ENCODE measurements around the gene TLX1. TPM values are rescaled to one million over a fixed set of nuclear protein-coding genes. Genes with fewer than 3 reads are reported as not detected.

The TLX1 gene
- polyA plus RNA-seq, 2 of the 4 experiments (the other 2 are of a cell fraction), result 0.06 TPM; not detected in 1

DNA sequence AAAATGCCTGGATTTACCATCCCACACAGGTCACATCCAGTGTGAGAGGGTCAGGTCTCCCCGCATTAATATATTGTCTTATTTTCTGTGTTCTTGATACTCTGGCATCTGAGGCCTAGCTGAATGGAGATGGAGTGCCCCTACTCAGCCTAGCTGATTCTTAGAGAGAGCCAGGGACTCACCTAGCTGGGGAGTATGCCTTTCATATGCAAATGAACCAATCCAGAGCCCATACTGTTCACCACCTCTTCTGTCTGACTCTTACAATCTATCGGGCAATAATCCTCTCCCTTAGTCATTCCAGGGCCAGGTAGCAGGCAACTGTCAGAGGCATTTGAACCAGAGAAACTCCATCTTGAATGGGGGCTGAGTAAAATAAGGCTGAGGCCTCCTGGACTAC, 51.8 kb downstream of the TLX1 start:
- no peak for DNase-seq (ENCODE audit: low read depth in 1 of 2, low spot score in 1 of 2)
- ChIA-PET POLR2A (no interaction called here), CTCF (interaction anchor here (1.0 to 2.3 kb wide), 4 partner anchors 11 to 88 kb away, joined by 3 to 9 read pairs (median 4); no protein-coding TSS in a partner anchor)
- no peak for TF ChIP-seq JUN (IDR thresholded peaks at IDR 0.05)
- TF ChIP-seq NR3C1 (IDR thresholded peaks at IDR 0.05), result no peak
- TF ChIP-seq, protein P1, sequence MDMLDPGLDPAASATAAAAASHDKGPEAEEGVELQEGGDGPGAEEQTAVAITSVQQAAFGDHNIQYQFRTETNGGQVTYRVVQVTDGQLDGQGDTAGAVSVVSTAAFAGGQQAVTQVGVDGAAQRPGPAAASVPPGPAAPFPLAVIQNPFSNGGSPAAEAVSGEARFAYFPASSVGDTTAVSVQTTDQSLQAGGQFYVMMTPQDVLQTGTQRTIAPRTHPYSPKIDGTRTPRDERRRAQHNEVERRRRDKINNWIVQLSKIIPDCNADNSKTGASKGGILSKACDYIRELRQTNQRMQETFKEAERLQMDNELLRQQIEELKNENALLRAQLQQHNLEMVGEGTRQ (IDR thresholded peaks at IDR 0.05), result no peak
- TF ChIP-seq RARB (CRISPR knock-in tag; IDR thresholded peaks at IDR 0.05), result no peak
- TF ChIP-seq, protein P2, sequence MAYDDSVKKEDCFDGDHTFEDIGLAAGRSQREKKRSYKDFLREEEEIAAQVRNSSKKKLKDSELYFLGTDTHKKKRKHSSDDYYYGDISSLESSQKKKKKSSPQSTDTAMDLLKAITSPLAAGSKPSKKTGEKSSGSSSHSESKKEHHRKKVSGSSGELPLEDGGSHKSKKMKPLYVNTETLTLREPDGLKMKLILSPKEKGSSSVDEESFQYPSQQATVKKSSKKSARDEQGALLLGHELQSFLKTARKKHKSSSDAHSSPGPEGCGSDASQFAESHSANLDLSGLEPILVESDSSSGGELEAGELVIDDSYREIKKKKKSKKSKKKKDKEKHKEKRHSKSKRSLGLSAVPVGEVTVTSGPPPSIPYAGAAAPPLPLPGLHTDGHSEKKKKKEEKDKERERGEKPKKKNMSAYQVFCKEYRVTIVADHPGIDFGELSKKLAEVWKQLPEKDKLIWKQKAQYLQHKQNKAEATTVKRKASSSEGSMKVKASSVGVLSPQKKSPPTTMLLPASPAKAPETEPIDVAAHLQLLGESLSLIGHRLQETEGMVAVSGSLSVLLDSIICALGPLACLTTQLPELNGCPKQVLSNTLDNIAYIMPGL (CRISPR knock-in tag; IDR thresholded peaks at IDR 0.05; ENCODE audit: borderline replicate concordance), result no peak
- TF ChIP-seq BHLHE40 (IDR thresholded peaks at IDR 0.05; ENCODE audit: low read depth, low read length), result no peak
- no peak for TF ChIP-seq PHF8 (IDR thresholded peaks at IDR 0.05; ENCODE audit: borderline replicate concordance, low read depth)
- TF ChIP-seq, protein P3, sequence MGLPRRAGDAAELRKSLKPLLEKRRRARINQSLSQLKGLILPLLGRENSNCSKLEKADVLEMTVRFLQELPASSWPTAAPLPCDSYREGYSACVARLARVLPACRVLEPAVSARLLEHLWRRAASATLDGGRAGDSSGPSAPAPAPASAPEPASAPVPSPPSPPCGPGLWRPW (IDR thresholded peaks at IDR 0.05), result no peak
- TF ChIP-seq SREBF2 (IDR thresholded peaks at IDR 0.05), result no peak
- no peak for TF ChIP-seq ESRRA (IDR thresholded peaks at IDR 0.05; ENCODE audit: borderline replicate concordance, low read length)
- TF ChIP-seq, protein P4, sequence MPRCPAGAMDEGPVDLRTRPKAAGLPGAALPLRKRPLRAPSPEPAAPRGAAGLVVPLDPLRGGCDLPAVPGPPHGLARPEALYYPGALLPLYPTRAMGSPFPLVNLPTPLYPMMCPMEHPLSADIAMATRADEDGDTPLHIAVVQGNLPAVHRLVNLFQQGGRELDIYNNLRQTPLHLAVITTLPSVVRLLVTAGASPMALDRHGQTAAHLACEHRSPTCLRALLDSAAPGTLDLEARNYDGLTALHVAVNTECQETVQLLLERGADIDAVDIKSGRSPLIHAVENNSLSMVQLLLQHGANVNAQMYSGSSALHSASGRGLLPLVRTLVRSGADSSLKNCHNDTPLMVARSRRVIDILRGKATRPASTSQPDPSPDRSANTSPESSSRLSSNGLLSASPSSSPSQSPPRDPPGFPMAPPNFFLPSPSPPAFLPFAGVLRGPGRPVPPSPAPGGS (IDR thresholded peaks at IDR 0.05), result no peak
- no peak for TF ChIP-seq CEBPB (IDR thresholded peaks at IDR 0.05)
- TF ChIP-seq RAD21 (conservative IDR thresholded peaks at IDR 0.05 in 1 of 2, IDR thresholded peaks at IDR 0.05 in 1 of 2), result no peak
- TF ChIP-seq RNF2 (IDR thresholded peaks at IDR 0.05; ENCODE audit: borderline replicate concordance, low read depth), result no peak
- no peak for FAIRE-seq
- H3K27ac ChIP-seq, result no peak overlapping the region
- 52% methylated on average over 2 of the region's 2 CpGs for WGBS (ENCODE audit: missing lambda C conversion rate)
- no peaks in the 10 kb centered on the region for H3K9me3 ChIP-seq
- H3K4me3 ChIP-seq, result no peak overlapping the region
- ATAC-seq, result no peak
- H3K4me1 ChIP-seq, result no peaks in the 10 kb centered on the region
- no peak overlapping the region for H3K4me2 ChIP-seq

DNA sequence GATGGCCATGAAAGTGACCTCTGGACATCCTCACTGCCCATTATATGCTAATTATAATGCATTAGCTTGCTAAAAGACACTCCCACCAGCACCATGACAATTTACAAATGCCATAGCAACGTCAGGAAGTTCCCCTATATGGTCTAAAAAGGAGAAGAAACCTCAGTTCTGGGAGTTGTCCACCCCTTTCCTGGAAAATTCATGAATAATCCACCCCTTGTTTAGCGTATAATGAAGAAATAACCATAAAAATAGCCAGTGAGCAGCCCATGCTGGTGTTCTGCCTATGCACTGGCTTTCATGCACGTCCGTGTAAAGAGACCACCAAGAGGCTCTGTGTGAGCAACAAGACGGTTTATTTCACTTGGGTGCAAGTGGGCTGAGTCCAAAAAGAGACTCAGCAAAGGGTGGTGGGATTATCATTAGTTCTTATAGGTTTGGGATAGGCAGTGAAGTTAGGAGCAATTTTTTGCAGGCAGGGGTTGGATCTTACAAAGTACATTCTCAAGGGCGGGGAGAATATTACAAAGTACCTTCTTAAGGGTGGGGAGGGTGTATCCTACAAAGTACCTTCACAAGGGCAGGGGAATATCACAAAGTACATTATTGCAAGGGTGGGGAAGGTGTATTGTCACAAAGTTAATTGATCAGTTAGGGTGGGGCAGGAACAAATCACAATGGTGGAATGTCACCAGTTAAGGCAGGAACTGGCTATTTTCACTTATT, 52.5 kb downstream of the TLX1 start:
- TF ChIP-seq, protein P5, sequence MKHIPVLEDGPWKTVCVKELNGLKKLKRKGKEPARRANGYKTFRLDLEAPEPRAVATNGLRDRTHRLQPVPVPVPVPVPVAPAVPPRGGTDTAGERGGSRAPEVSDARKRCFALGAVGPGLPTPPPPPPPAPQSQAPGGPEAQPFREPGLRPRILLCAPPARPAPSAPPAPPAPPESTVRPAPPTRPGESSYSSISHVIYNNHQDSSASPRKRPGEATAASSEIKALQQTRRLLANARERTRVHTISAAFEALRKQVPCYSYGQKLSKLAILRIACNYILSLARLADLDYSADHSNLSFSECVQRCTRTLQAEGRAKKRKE (CRISPR knock-in tag; IDR thresholded peaks at IDR 0.05; ENCODE audit: low read depth), result no peak
- TF ChIP-seq HOXB5 (CRISPR knock-in tag; IDR thresholded peaks at IDR 0.05), result no peak
- no peak for TF ChIP-seq RFX5 (IDR thresholded peaks at IDR 0.05)
- no peak for TF ChIP-seq CBX2 (IDR thresholded peaks at IDR 0.05; ENCODE audit: borderline replicate concordance, low read depth)
- TF ChIP-seq MAFK (IDR thresholded peaks at IDR 0.05; ENCODE audit: partially characterized antibody), result no peak
- no peak for TF ChIP-seq HDAC2 (IDR thresholded peaks at IDR 0.05)
- TF ChIP-seq, protein P4 (IDR thresholded peaks at IDR 0.05), result no peak
- TF ChIP-seq JUNB (IDR thresholded peaks at IDR 0.05), result no peak
- TF ChIP-seq BHLHE40 (IDR thresholded peaks at IDR 0.05; ENCODE audit: low read depth, low read length), result no peak
- 37% methylated on average over 6 of the region's 6 CpGs for WGBS (ENCODE audit: missing lambda C conversion rate)
- Histone ChIP-seq H3K4me1 (no peaks in the 10 kb centered on the region), H3K4me3 (no peak overlapping the region), H3K27ac (no peak overlapping the region), H3K9me3 (no peaks in the 10 kb centered on the region), H3K4me2 (no peak overlapping the region)
- ChIA-PET POLR2A (no interaction called here), CTCF (interaction anchor here (1.1 to 2.3 kb wide), 3 partner anchors 12 to 88 kb away, joined by 3 to 9 read pairs (median 3); no protein-coding TSS in a partner anchor)
- ATAC-seq (no peak), FAIRE-seq (no peak), DNase-seq (ENCODE audit: low read depth in 1 of 2, low spot score in 1 of 2) (no peak)

All from A549 (cell line).